ENCODE results near the gene COBL.

COBL gene

GRCh38 chr7:51290702-51291540 is 25.7 kb downstream of the COBL start:
- TF ChIP-seq CTCF (IDR thresholded peaks at IDR 0.05), result no peak

GRCh38 chr7:51290304-51290637 is 26.3 kb downstream of the COBL start:
- no peak for TF ChIP-seq CTCF (IDR thresholded peaks at IDR 0.05)

GRCh38 chr7:51289623-51290303 is 26.8 kb downstream of the COBL start:
- TF ChIP-seq CTCF (IDR thresholded peaks at IDR 0.05), result no peak

- TF ChIP-seq CTCF (IDR thresholded peaks at IDR 0.05), result no peak
Observed at GRCh38 chr7:51288896-51289622, 27.6 kb downstream of the COBL start.

GRCh38 chr7:51286401-51286800 is 30.2 kb downstream of the COBL start:
- no peak for TF ChIP-seq CTCF (IDR thresholded peaks at IDR 0.05)

GRCh38 chr7:51280156-51280555 is 36.5 kb downstream of the COBL start:
- no peak for TF ChIP-seq CTCF (IDR thresholded peaks at IDR 0.05)

GRCh38 chr7:51279391-51280023 is 37.1 kb downstream of the COBL start:
- TF ChIP-seq CTCF (IDR thresholded peaks at IDR 0.05), result no peak

Data from LNCAP (cell line).